BE2C (cell line): Measurements from ENCODE around the gene BEST4.

ENCODE experiments used
- DNase-seq: peaks from one replicate; pipeline ENCODE4 v3.0.0-alpha.2; 2020
- H3K27me3 ChIP-seq: fragments of 250-450 bp; sonication (Bioruptor Pico); 2 replicates; pipeline ENCODE4 v1.5.1; 2020; ENCODE audit warnings: mild to moderate bottlenecking
- H3K36me3 ChIP-seq: fragments of 250-450 bp; sonication (Bioruptor Pico); 2 replicates; pipeline ENCODE4 v1.5.1; 2020; ENCODE audit warnings: mild to moderate bottlenecking
- H3K4me1 ChIP-seq: fragments of 250-450 bp; sonication (Bioruptor Pico); 2 replicates; pipeline ENCODE4 v1.5.1; 2020
- H3K4me3 ChIP-seq: 2 replicates; pipeline ENCODE4 v1.5.1; 2011; ENCODE audit warnings: low read depth, low read length
- H3K9me3 ChIP-seq: fragments of 250-450 bp; sonication (Bioruptor Pico); 2 replicates; pipeline ENCODE4 v1.5.1; 2020
- CTCF ChIP-seq: IDR thresholded peaks from 2 replicates; pipeline ENCODE4 v1.5.1; 2012; ENCODE audit warnings: mild to moderate bottlenecking, low read depth, low read length

The BEST4 gene

GRCh38 chr1:44780583-44781121, 7.3 kb downstream of the BEST4 start:
- H3K4me1 ChIP-seq: no peaks in the 10 kb centered on the region

GRCh38 chr1:44778705-44779576, 9.0 kb downstream of the BEST4 start:
- Histone ChIP-seq H3K27me3 (no peaks in the 10 kb centered on the region), H3K4me1 (no peaks in the 10 kb centered on the region), H3K4me3 (no peak overlapping the region), H3K36me3 (peaks cover 46% of the 10 kb centered on the region), H3K9me3 (no peaks in the 10 kb centered on the region)
- no peak for DNase-seq
- TF ChIP-seq CTCF: no peak

More at GRCh38 chr1:44780583-44781121, 7.3 kb downstream of the BEST4 start:
- H3K27me3 ChIP-seq: no peaks in the 10 kb centered on the region
- no peak for DNase-seq
- H3K9me3 ChIP-seq: no peaks in the 10 kb centered on the region
- no peak overlapping the region for H3K4me3 ChIP-seq
- peaks cover 45% of the 10 kb centered on the region for H3K36me3 ChIP-seq
- no peak for TF ChIP-seq CTCF

- H3K27me3 ChIP-seq: no peaks in the 10 kb centered on the region
- H3K4me3 ChIP-seq: peak overlapping the region; percentile 89
- no peak for DNase-seq
- TF ChIP-seq CTCF: no peak
- peaks cover 46% of the 10 kb centered on the region for H3K36me3 ChIP-seq
- H3K4me1 ChIP-seq: no peaks in the 10 kb centered on the region
- no peaks in the 10 kb centered on the region for H3K9me3 ChIP-seq
Measured at GRCh38 chr1:44777969-44778635, 9.9 kb downstream of the BEST4 start.

- H3K27me3 ChIP-seq: no peaks in the 10 kb centered on the region
- DNase-seq: no peak
- H3K36me3 ChIP-seq: peaks cover 46% of the 10 kb centered on the region
- no peak for TF ChIP-seq CTCF
- no peaks in the 10 kb centered on the region for H3K9me3 ChIP-seq
- peak overlapping the region; percentile 89 for H3K4me3 ChIP-seq
- no peaks in the 10 kb centered on the region for H3K4me1 ChIP-seq
Measured at GRCh38 chr1:44777547-44777946, 10.4 kb downstream of the BEST4 start.

GRCh38 chr1:44776730-44777068, 11.3 kb downstream of the BEST4 start:
- peak overlapping the region; percentile 89 for H3K4me3 ChIP-seq
- H3K36me3 ChIP-seq: peaks cover 46% of the 10 kb centered on the region
- no peaks in the 10 kb centered on the region for H3K4me1 ChIP-seq
- no peaks in the 10 kb centered on the region for H3K9me3 ChIP-seq
- DNase-seq: no peak
- TF ChIP-seq CTCF: no peak
- H3K27me3 ChIP-seq: no peaks in the 10 kb centered on the region
